Spinal cord (tissue), 10 donors: Measurements from ENCODE around the gene ARHGDIG. TPM values are rescaled to one million over a fixed set of nuclear protein-coding genes. Genes with fewer than 3 reads are reported as not detected.

Experiments used
- DNase-seq, 6 donors: peaks; one replicate each; pipeline versions ENCODE4 v3.0.0 to v3.0.0-alpha.2; 2013 to 2015; ENCODE audit warnings: low spot score in 6 of 6, low read depth in 4 of 6
- H3K27ac ChIP-seq: one replicate; pipeline ENCODE4 v1.5.1; 2013; ENCODE audit warnings: low read depth, low read length, control low read depth
- H3K27me3 ChIP-seq: one replicate; pipeline ENCODE4 v1.6.1; 2013; ENCODE audit warnings: low read length; ENCODE audit not compliant: control insufficient read depth, insufficient read depth
- H3K36me3 ChIP-seq: one replicate; pipeline ENCODE4 v1.6.1; 2013; ENCODE audit warnings: low read length; ENCODE audit not compliant: control insufficient read depth, insufficient read depth
- H3K4me1 ChIP-seq: one replicate; pipeline ENCODE4 v1.6.1; 2013; ENCODE audit warnings: low read length; ENCODE audit not compliant: control insufficient read depth, insufficient read depth
- H3K4me3 ChIP-seq: one replicate; pipeline ENCODE4 v1.5.1; 2013; ENCODE audit warnings: low read depth, low read length, control low read depth
- H3K9me3 ChIP-seq: one replicate; pipeline ENCODE4 v1.6.1; 2013; ENCODE audit warnings: low read length; ENCODE audit not compliant: control insufficient read depth, insufficient read depth
- WGBS: methylation state at CpG from one replicate; pipeline ENCODE4 v1.1.5; 2013; ENCODE audit warnings: missing lambda C conversion rate; ENCODE audit not compliant: insufficient coverage; 5-methylcytosine and 5-hydroxymethylcytosine counted together
- long read RNA-seq, 4 donors: transcript quantifications; one replicate each; lab custom pipeline, GENCODE V29; 2026
- polyA plus RNA-seq, 2 donors: library from polyadenylated mRNA; unstranded; fragments of 120-200 nt; gene quantifications; one replicate each; pipeline ENCODE4 v1.2.1, GENCODE V29; 2013; ENCODE audit not compliant: insufficient read length in 2 of 2
- total RNA-seq, 2 donors: library from RNA; depleted of rRNA in 1 of 2; stranded (reverse); fragments of 120-200 nt in 1 of 2; fragments of >200 nt in 1 of 2; gene quantifications; one replicate each; pipeline versions ENCODE4 v1.2.3 to v1.2.4, GENCODE V29; 2013 to 2014
- donor health status: healthy.

ARHGDIG gene
- total RNA-seq (10 to 100 TPM; 24.9 to 50.4 TPM), polyA plus RNA-seq (100 to 1,000 TPM; 106 to 120 TPM)
- long read RNA-seq, donor 1, transcript ARHGDIG-201 (6 exons, 949 nt) = major isoform, 80 of 98 reads
- long read RNA-seq, donor 1, partial matches to known transcripts = 18 of 98 reads
- long read RNA-seq, donor 1, other reads (novel, unspliced or antisense) = 0 of 98 reads
- long read RNA-seq, donor 2, transcript ARHGDIG-201 (6 exons, 949 nt) = major isoform, 38 of 39 reads
- long read RNA-seq, donor 2, partial matches to known transcripts = 0 of 39 reads
- long read RNA-seq, donor 2, other reads (novel, unspliced or antisense) = 0 of 39 reads
- long read RNA-seq, donor 3, transcript ARHGDIG-201 (6 exons, 949 nt) = major isoform, 36 of 36 reads
- long read RNA-seq, donor 3, partial matches to known transcripts = 0 of 36 reads
- long read RNA-seq, donor 3, other reads (novel, unspliced or antisense) = 0 of 36 reads
- long read RNA-seq, donor 4 = 0 reads

- peaks cover 29% of the 10 kb centered on the region for H3K27me3 ChIP-seq
Measured at GRCh38 chr16:280552-280951, at the start of gene ARHGDIG. Gene ARHGDIG (plus strand): TSS chr16:280591. CDS start chr16:280681, 90 bp downstream.

GRCh38 chr16:230949-231348 is 49.4 kb upstream of the ARHGDIG start:
- H3K27me3 ChIP-seq = no peaks in the 10 kb centered on the region
- peaks cover 8% of the 10 kb centered on the region for H3K36me3 ChIP-seq
- no peaks in the 10 kb centered on the region for H3K9me3 ChIP-seq
- DNase-seq = no peak
- H3K27ac ChIP-seq = no peak overlapping the region
- H3K4me3 ChIP-seq = no peak overlapping the region
- H3K4me1 ChIP-seq = peaks cover 27% of the 10 kb centered on the region
- 80% methylated on average over 17 of the region's 22 CpGs for WGBS

More at GRCh38 chr16:280552-280951, at the start of gene ARHGDIG:
- WGBS = under 1% methylated on average over 54 of the region's 54 CpGs
- Histone ChIP-seq H3K4me3 (peak within 1 kb of the TSS; percentile 21), H3K27ac (no peak within 1 kb of the TSS), H3K4me1 (peaks cover 26% of the 10 kb centered on the region), H3K36me3 (peaks cover 35% of the 10 kb centered on the region), H3K9me3 (no peaks in the 10 kb centered on the region)
- DNase-seq = peak in 1 of 6 donors; percentile 47

GRCh38 chr16:234468-235305 is 45.7 kb upstream of the ARHGDIG start, which contains the start of gene FAM234A:
Gene FAM234A (plus strand): TSS chr16:234821. CDS start chr16:254414, 19,593 bp downstream.
- Histone ChIP-seq H3K27me3 (no peaks in the 10 kb centered on the region), H3K27ac (peak within 1 kb of the TSS; percentile 99), H3K9me3 (no peaks in the 10 kb centered on the region), H3K4me3 (peak within 1 kb of the TSS; percentile 89), H3K36me3 (no peaks in the 10 kb centered on the region), H3K4me1 (peaks cover 24% of the 10 kb centered on the region)
- DNase-seq = peak; percentile 86 to 98 (median 90)
- WGBS = under 1% methylated on average over 85 of the region's 85 CpGs

- peak in 3 of 6 donors; percentile 3 to 61 (median 5) for DNase-seq
- no peak overlapping the region for H3K4me3 ChIP-seq
- H3K9me3 ChIP-seq = no peaks in the 10 kb centered on the region
- H3K4me1 ChIP-seq = peaks cover 11% of the 10 kb centered on the region
- 50% methylated on average over 1 of the region's 3 CpGs for WGBS
- peaks cover 1% of the 10 kb centered on the region for H3K36me3 ChIP-seq
- no peaks in the 10 kb centered on the region for H3K27me3 ChIP-seq
- peak overlapping the region; percentile 57 for H3K27ac ChIP-seq
Measured at GRCh38 chr16:239948-240277, 40.5 kb upstream of the ARHGDIG start.

- Histone ChIP-seq H3K9me3 (no peaks in the 10 kb centered on the region), H3K4me1 (peaks cover 5% of the 10 kb centered on the region), H3K4me3 (no peak overlapping the region), H3K36me3 (peaks cover 4% of the 10 kb centered on the region), H3K27ac (no peak overlapping the region), H3K27me3 (no peaks in the 10 kb centered on the region)
- no CpG with 5 or more reads among the region's 8 CpGs for WGBS
- DNase-seq = no peak
Measured at GRCh38 chr16:240559-240958, 39.8 kb upstream of the ARHGDIG start.

GRCh38 chr16:242281-242680 is 38.1 kb upstream of the ARHGDIG start:
- Histone ChIP-seq H3K27me3 (no peaks in the 10 kb centered on the region), H3K36me3 (peaks cover 8% of the 10 kb centered on the region), H3K9me3 (no peaks in the 10 kb centered on the region), H3K4me3 (no peak overlapping the region), H3K27ac (no peak overlapping the region), H3K4me1 (no peaks in the 10 kb centered on the region)
- WGBS = no CpG with 5 or more reads among the region's 10 CpGs
- no peak for DNase-seq

- H3K27me3 ChIP-seq = no peaks in the 10 kb centered on the region
- H3K4me3 ChIP-seq = no peak overlapping the region
- no peaks in the 10 kb centered on the region for H3K9me3 ChIP-seq
- H3K36me3 ChIP-seq = peaks cover 8% of the 10 kb centered on the region
- no peak for DNase-seq
- 100% methylated on average over 2 of the region's 4 CpGs for WGBS
- H3K4me1 ChIP-seq = no peaks in the 10 kb centered on the region
- no peak overlapping the region for H3K27ac ChIP-seq
Measured at GRCh38 chr16:243348-243747, 37.0 kb upstream of the ARHGDIG start.

- WGBS = 94% methylated on average over 7 of the region's 9 CpGs
- Histone ChIP-seq H3K27ac (no peak overlapping the region), H3K4me1 (no peaks in the 10 kb centered on the region), H3K36me3 (peaks cover 18% of the 10 kb centered on the region), H3K4me3 (no peak overlapping the region), H3K9me3 (no peaks in the 10 kb centered on the region), H3K27me3 (no peaks in the 10 kb centered on the region)
- DNase-seq = no peak
Measured at GRCh38 chr16:245105-245504, 35.3 kb upstream of the ARHGDIG start.

GRCh38 chr16:247027-247426 is 33.4 kb upstream of the ARHGDIG start:
- Histone ChIP-seq H3K27me3 (no peaks in the 10 kb centered on the region), H3K27ac (no peak overlapping the region), H3K4me1 (no peaks in the 10 kb centered on the region), H3K36me3 (peaks cover 32% of the 10 kb centered on the region), H3K4me3 (no peak overlapping the region), H3K9me3 (no peaks in the 10 kb centered on the region)
- DNase-seq = no peak
- 96% methylated on average over 5 of the region's 12 CpGs for WGBS
